BJ (cell line): ENCODE data around the gene REEP1. TPM values are rescaled to one million over a fixed set of nuclear protein-coding genes. Genes with fewer than 3 reads are reported as not detected.
"Not testable (repeated sequence)": the region's sequence is repeated elsewhere in the genome, so short reads cannot be mapped to it uniquely, and the experiment has no call there.

ENCODE experiments used
- CTCF ChIA-PET: fragments of 350-600 bp; formaldehyde crosslinking; extraction: SDS; loops from one replicate; lab custom pipeline; 2021; ENCODE audit warnings: antibody characterized with exemption, inconsistent platforms; lab: Yijun Ruan, JAX
- POLR2A ChIA-PET: fragments of 300-600 bp; sonication (Branson Sonifier 250); formaldehyde crosslinking; extraction: SDS; loops from one replicate; lab custom pipeline; 2021; ENCODE audit warnings: antibody characterized with exemption; lab: Charles Lee
- DNase-seq: peaks from one replicate; pipeline ENCODE4 v3.0.0-alpha.2; 2011; ENCODE audit warnings: low read depth
- H3K27me3 ChIP-seq: 2 replicates; pipeline ENCODE4 v1.6.0; 2011; ENCODE audit warnings: low read length; ENCODE audit not compliant: control insufficient read depth, insufficient read depth
- H3K36me3 ChIP-seq: 2 replicates; pipeline ENCODE4 v1.5.1; 2011; ENCODE audit warnings: low read length; ENCODE audit not compliant: control insufficient read depth, insufficient read depth
- H3K4me3 ChIP-seq: 2 replicates; pipeline ENCODE4 v1.5.1; 2011; ENCODE audit warnings: low read depth, mild to moderate bottlenecking, control low read depth, low read length
- CTCF ChIP-seq: IDR thresholded peaks from 2 replicates; pipeline ENCODE4 v1.5.1; 2011; ENCODE audit warnings: low read depth, mild to moderate bottlenecking, control low read depth, inconsistent platforms, low read length, moderate library complexity; ENCODE audit not compliant: insufficient read depth
- polyA plus RNA-seq: library from polyadenylated mRNA; depleted of rRNA; stranded (reverse); fragments of >200 nt; gene quantifications from 2 replicates; pipeline ENCODE4 v1.2.3, GENCODE V29; 2011

Gene REEP1
- polyA plus RNA-seq, 1 experiment: 0.13 TPM

GRCh38 chr2:86231680-86232372, 105.6 kb downstream of the REEP1 start:
- ChIA-PET CTCF (no interaction called here), POLR2A (no interaction called here)
- Histone ChIP-seq H3K36me3 (no peaks in the 10 kb centered on the region), H3K27me3 (peaks cover 2% of the 10 kb centered on the region), H3K4me3 (no peak overlapping the region)
- no peak for DNase-seq
- TF ChIP-seq CTCF: no peak

- Histone ChIP-seq H3K27me3 (peaks cover 2% of the 10 kb centered on the region), H3K36me3 (no peaks in the 10 kb centered on the region), H3K4me3 (no peak overlapping the region)
- TF ChIP-seq CTCF: no peak
- no peak for DNase-seq
- ChIA-PET POLR2A (no interaction called here), CTCF (no interaction called here)
These were observed 106.5 kb downstream of the REEP1 start for GRCh38 chr2:86230961-86231360.

- ChIA-PET POLR2A (no interaction called here), CTCF (no interaction called here)
- Histone ChIP-seq H3K27me3 (peaks cover 2% of the 10 kb centered on the region), H3K36me3 (no peaks in the 10 kb centered on the region), H3K4me3 (no peak overlapping the region)
- no peak for DNase-seq
- TF ChIP-seq CTCF: no peak
These were observed 108.2 kb downstream of the REEP1 start for GRCh38 chr2:86229221-86229620.

DNA sequence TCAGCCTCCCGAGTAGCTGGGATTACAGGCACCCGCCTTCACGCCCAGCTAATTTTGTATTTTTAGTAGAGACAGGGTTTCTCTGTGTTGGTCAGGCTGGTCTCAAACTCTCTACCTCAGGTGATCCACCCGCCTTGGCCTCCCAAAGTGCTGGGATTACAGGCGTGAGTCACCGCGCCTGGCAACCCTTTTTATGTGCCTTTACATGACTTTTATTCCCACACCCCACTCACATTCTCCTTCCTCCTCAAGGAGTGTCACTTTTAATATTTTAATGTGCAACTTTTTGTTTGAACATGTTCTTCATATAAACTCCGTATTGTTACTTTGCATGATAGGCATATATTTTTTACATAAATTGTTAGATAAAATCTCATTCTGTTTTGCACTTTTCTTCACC, 108.9 kb downstream of the REEP1 start:
- POLR2A ChIA-PET, CTCF ChIA-PET, DNase-seq, H3K36me3 ChIP-seq, H3K27me3 ChIP-seq, H3K4me3 ChIP-seq: not testable (repeated sequence)

GRCh38 chr2:86227685-86228084, 109.7 kb downstream of the REEP1 start:
- no peak for TF ChIP-seq CTCF
- POLR2A ChIA-PET: no interaction called here

More at GRCh38 chr2:86227685-86228084, 109.7 kb downstream of the REEP1 start:
- CTCF ChIA-PET: no interaction called here
- H3K36me3 ChIP-seq: no peaks in the 10 kb centered on the region
- H3K27me3 ChIP-seq: no peaks in the 10 kb centered on the region; the same call in 1 of the 2 replicates
- H3K4me3 ChIP-seq: no peak overlapping the region
- DNase-seq: no peak
